Embryonic facial prominence (tissue), 1 donor: ENCODE results near the gene MAG.

Experiments
- DNase-seq: peaks from one replicate; pipeline ENCODE4 v3.0.0-alpha.2; 2016; ENCODE audit errors: extremely low spot score

MAG gene

GRCh38 chr19:35299523-35300338 lies 7.8 kb downstream of the MAG start:
- no peak for DNase-seq

- no peak for DNase-seq
Observed at GRCh38 chr19:35300339-35300649, 8.3 kb downstream of the MAG start.

GRCh38 chr19:35301961-35302360 lies 10.0 kb downstream of the MAG start:
- DNase-seq, result no peak

DNA sequence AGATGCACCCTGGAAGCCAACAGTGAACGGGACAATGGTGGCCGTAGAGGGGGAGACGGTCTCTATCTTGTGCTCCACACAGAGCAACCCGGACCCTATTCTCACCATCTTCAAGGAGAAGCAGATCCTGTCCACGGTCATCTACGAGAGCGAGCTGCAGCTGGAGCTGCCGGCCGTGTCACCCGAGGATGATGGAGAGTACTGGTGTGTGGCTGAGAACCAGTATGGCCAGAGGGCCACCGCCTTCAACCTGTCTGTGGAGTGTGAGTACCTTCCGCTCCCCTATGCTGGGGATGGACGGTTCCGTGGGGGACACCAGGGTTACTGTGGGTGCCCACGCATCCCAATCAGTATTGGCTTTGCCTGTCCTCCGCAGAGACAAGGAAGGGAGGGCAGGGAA lies 10.5 kb downstream of the MAG start:
- no peak for DNase-seq

- DNase-seq, result no peak
Observed at GRCh38 chr19:35303357-35303915, 11.5 kb downstream of the MAG start.

GRCh38 chr19:35304036-35304435 lies 12.1 kb downstream of the MAG start:
- no peak for DNase-seq

DNA sequence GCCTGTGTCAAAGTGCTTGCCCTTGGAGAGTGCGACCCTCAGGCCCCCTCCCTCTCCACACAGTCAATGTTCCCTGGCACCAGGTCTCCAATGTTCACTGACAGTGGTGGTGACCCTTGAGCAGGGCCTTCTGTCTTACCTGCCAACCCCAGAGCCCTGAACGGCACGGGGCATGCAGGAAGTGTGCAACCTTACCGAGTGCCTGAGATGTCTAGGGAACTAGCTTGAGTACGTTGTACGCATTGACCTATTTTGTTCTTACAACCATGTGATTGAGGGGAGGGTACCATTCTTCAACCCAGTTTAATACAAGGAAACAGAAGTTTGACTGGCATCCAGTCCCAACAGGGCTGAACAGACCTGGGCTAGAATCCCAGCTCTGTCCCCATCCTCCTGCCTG lies 13.2 kb downstream of the MAG start:
- no peak for DNase-seq

- no peak for DNase-seq
Observed at GRCh38 chr19:35306473-35307246, 14.7 kb downstream of the MAG start.

GRCh38 chr19:35307931-35308330 lies 16.0 kb downstream of the MAG start:
- DNase-seq, result no peak

- no peak for DNase-seq
Observed at GRCh38 chr19:35308910-35309309, 16.9 kb downstream of the MAG start.

GRCh38 chr19:35309481-35310279 lies 17.7 kb downstream of the MAG start:
- no peak for DNase-seq

DNA sequence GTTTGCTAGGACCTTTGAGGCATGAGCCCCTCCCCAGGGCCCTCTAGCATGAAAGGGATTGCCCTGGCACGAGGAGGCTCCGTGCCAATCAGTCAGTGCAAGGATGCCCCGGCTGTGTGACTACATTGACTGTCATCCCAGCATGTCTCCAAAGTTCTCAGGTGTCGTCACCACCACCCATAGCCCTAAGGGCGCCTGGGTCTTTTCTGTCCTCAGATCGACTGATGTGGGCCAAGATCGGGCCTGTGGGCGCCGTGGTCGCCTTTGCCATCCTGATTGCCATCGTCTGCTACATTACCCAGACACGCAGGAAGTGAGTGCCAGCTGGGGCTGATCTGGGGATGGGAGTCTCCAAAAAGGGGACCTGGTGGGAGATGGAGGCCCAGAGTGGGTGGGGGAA lies 18.4 kb downstream of the MAG start:
- DNase-seq, result no peak

GRCh38 chr19:35310811-35311465 lies 19.0 kb downstream of the MAG start:
- DNase-seq, result no peak

GRCh38 chr19:35311901-35312665 lies 20.1 kb downstream of the MAG start:
- DNase-seq, result no peak

DNA sequence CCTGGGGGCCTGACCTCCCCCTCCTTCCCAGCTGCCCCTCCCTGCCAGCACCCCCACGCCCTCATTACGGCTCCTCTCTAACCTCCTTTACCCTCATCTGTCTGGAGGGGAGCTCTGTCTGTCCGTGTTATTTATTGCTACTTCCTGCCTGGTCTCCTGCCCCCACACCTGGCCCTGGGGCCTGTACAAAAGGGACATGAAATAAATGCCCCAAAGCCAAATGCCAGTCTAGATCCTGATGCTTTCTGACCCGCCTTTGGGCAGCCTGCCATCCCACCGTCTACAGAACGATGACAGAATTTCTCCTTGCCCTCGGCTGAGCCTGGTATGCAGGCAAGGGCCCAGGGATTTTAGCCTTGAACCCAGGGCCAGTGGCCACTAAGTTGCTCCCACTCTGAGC lies 21.6 kb downstream of the MAG start:
- no peak for DNase-seq

GRCh38 chr19:35314031-35314430 lies 22.1 kb downstream of the MAG start:
- DNase-seq, result no peak

- no peak for DNase-seq
Observed at GRCh38 chr19:35314858-35315470, 23.0 kb downstream of the MAG start.

GRCh38 chr19:35315883-35316282 lies 23.9 kb downstream of the MAG start:
- DNase-seq, result no peak

DNA sequence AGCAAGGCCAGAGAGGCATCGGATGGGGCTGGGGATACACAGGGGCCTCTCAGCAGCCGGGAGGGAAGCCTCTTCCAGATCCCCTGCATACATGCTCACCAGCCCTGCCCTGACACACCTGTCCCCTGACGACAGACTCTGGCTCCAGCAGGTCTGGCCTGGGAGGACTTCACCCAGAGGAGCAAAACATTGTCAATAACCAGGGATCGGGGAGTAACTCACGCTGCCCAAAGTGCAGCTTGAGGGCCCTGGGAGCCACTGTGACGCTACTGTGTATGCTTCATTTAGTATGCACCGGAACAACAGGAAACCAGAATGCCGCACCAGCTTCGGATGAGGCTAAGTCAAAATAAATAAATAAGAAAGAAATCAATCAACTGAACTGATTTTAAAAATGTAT lies 24.6 kb downstream of the MAG start:
- no peak for DNase-seq

DNA sequence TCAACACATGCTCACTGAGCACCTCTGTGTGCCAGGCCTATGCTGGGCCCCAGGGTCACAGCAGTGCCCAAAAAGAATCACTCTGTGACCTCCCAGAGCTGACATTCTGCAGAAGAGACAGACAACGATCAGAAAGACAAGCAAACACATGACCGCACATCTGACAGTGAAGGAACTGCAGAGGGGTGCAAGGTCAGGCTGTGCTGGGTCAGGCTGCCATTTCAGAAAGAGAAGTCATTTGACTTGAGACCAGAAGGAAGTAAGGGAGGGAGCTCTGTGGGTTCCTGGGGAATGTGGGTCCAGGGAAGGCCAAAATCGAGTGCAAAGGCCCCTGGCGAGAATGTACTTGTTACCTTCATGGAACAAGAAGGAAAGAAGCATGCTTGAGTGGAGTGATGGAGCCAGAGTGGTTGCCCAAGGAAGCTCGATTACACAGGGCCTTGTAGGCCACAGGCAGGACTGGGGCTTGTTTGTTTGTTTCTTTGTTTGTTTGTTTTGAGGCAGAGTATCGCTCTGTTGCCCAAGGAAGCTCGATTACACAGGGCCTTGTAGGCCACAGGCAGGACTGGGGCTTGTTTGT lies 25.6 kb downstream of the MAG start:
- no peak for DNase-seq
